IMR-90 (cell line): ENCODE results near the gene TAS2R30. TPM values are rescaled to one million over a fixed set of nuclear protein-coding genes. Genes with fewer than 3 reads are reported as not detected.
"Not testable (repeated sequence)": the region's sequence is repeated elsewhere in the genome, so short reads cannot be mapped to it uniquely, and the experiment has no call there.

Source experiments
- ATAC-seq: fragments of 200-7000 bp; cut with Tn5 transposase; 2 replicates; pipeline ENCODE4 v1.9.1; 2020; ENCODE audit warnings: low read depth, mild to moderate bottlenecking, moderate library complexity
- BruUV-seq: library from RNA; stranded (reverse); fragments of 400-500 nt; replicated peaks from 2 replicates; lab custom pipeline; 2021; lab: Mats Ljungman, UMichigan
- CTCF ChIA-PET: fragments of 300-600 bp; formaldehyde crosslinking; extraction: SDS; loops from one replicate; lab custom pipeline; 2021; ENCODE audit warnings: antibody characterized with exemption; lab: Yijun Ruan, JAX
- POLR2A ChIA-PET: fragments of 300-600 bp; sonication (Branson Sonifier 250); formaldehyde crosslinking; loops from one replicate; lab custom pipeline; 2022; ENCODE audit warnings: antibody characterized with exemption; ENCODE audit not compliant: unreplicated experiment; lab: Charles Lee
- DNase-seq: peaks from one replicate; pipeline ENCODE4 v3.0.0; 2013
- H2AFZ ChIP-seq: replicated peaks from 2 replicates; pipeline ENCODE3; 2013; ENCODE audit warnings: low read length, mild to moderate bottlenecking; ENCODE audit not compliant: poor library complexity
- H2AK5ac ChIP-seq: 2 replicates; pipeline ENCODE4 v1.6.1; 2013; ENCODE audit warnings: low read depth, low read length, inconsistent platforms
- H2AK9ac ChIP-seq: replicated peaks from 2 replicates; pipeline ENCODE3; 2013; ENCODE audit warnings: mild to moderate bottlenecking, low read depth, low read length, moderate library complexity; ENCODE audit not compliant: poor library complexity
- H2BK120ac ChIP-seq: 2 replicates; pipeline ENCODE4 v1.6.1; 2013; ENCODE audit warnings: low read depth, low read length, inconsistent platforms
- H2BK15ac ChIP-seq: 3 replicates; pipeline ENCODE4 v1.6.1; 2013; ENCODE audit warnings: low read depth, low read length, inconsistent platforms
- H2BK20ac ChIP-seq: 2 replicates; pipeline ENCODE4 v1.6.1; 2013; ENCODE audit warnings: low read depth, mild to moderate bottlenecking, inconsistent platforms, low read length, moderate library complexity
- H2BK5ac ChIP-seq: 2 replicates; pipeline ENCODE4 v1.6.1; 2013; ENCODE audit warnings: mild to moderate bottlenecking, low read depth, low read length, inconsistent platforms; ENCODE audit not compliant: poor library complexity, severe bottlenecking
- H3K14ac ChIP-seq: replicated peaks from 2 replicates; pipeline ENCODE4 v1.6.1; 2013; ENCODE audit warnings: low read depth, low read length, inconsistent platforms
- H3K18ac ChIP-seq: 2 replicates; pipeline ENCODE4 v1.6.1; 2013; ENCODE audit warnings: low read depth, low read length, control low read depth
- H3K23ac ChIP-seq: 2 replicates; pipeline ENCODE4 v1.6.1; 2013; ENCODE audit warnings: low read depth, low read length, inconsistent platforms
- H3K27ac ChIP-seq: 2 replicates; pipeline ENCODE4 v1.5.1; 2013; ENCODE audit warnings: mild to moderate bottlenecking, control low read depth, low read length; ENCODE audit not compliant: insufficient read depth
- H3K27me3 ChIP-seq: 2 replicates; pipeline ENCODE4 v1.6.1; 2013; ENCODE audit warnings: low read length; ENCODE audit not compliant: control insufficient read depth, insufficient read depth
- H3K36me3 ChIP-seq: 2 replicates; pipeline ENCODE4 v1.6.1; 2013; ENCODE audit warnings: low read length, mixed read lengths; ENCODE audit not compliant: control insufficient read depth, insufficient read depth
- H3K4ac ChIP-seq: 2 replicates; pipeline ENCODE4 v1.6.1; 2013; ENCODE audit warnings: low read depth, low read length, inconsistent platforms
- H3K4me1 ChIP-seq: 2 replicates; pipeline ENCODE4 v1.6.1; 2013; ENCODE audit warnings: low read length, mixed read lengths; ENCODE audit not compliant: control insufficient read depth, insufficient read depth
- H3K4me2 ChIP-seq: 2 replicates; pipeline ENCODE4 v1.6.1; 2013; ENCODE audit warnings: low read depth, mild to moderate bottlenecking, control low read depth, low read length, moderate library complexity
- H3K4me3 ChIP-seq: 2 replicates; pipeline ENCODE4 v1.5.1; 2013; ENCODE audit warnings: low read depth, mild to moderate bottlenecking, control low read depth, low read length, moderate library complexity; ENCODE audit not compliant: insufficient read depth
- H3K56ac ChIP-seq: 2 replicates; pipeline ENCODE4 v1.6.1; 2013; ENCODE audit warnings: low read length, inconsistent platforms; ENCODE audit not compliant: insufficient read depth; ENCODE audit errors: extremely low read depth
- H3K79me1 ChIP-seq, 2 experiments: 2 replicates each; pipeline ENCODE4 v1.6.1; 2013; ENCODE audit warnings: low read length in 2 of 2, inconsistent platforms in 1 of 2, low read depth in 1 of 2
- H3K9ac ChIP-seq: 2 replicates; pipeline ENCODE4 v1.6.1; 2013; ENCODE audit warnings: low read depth, low read length, control low read depth
- H3K9me1 ChIP-seq: 2 replicates; pipeline ENCODE4 v1.6.1; 2013; ENCODE audit warnings: low read length, inconsistent platforms; ENCODE audit not compliant: insufficient read depth
- H3K9me3 ChIP-seq: 2 replicates; pipeline ENCODE4 v1.6.1; 2013; ENCODE audit warnings: low read length; ENCODE audit not compliant: control insufficient read depth, insufficient read depth
- H4K20me1 ChIP-seq: 2 replicates; pipeline ENCODE4 v1.6.1; 2013; ENCODE audit warnings: low read length, inconsistent platforms; ENCODE audit not compliant: insufficient read depth
- H4K5ac ChIP-seq: 2 replicates; pipeline ENCODE4 v1.6.1; 2013; ENCODE audit warnings: mild to moderate bottlenecking, low read depth, low read length, control low read depth
- H4K8ac ChIP-seq, 2 experiments: 2 replicates each; pipeline ENCODE4 v1.6.1; 2013; ENCODE audit warnings: low read depth in 2 of 2, low read length in 2 of 2, control low read depth in 1 of 2, inconsistent platforms in 1 of 2
- H4K91ac ChIP-seq: 2 replicates; pipeline ENCODE4 v1.6.1; 2013; ENCODE audit warnings: low read depth, low read length, inconsistent platforms; ENCODE audit not compliant: insufficient read depth
- WGBS, 2 experiments: methylation state at CpG; one replicate each; pipeline versions ENCODE4 v1.1.5 to v1.1.7; 2013; ENCODE audit warnings: missing lambda C conversion rate in 2 of 2; ENCODE audit not compliant: insufficient read length in 1 of 2; ENCODE audit errors: extremely low coverage in 2 of 2; 5-methylcytosine and 5-hydroxymethylcytosine counted together
- dilution Hi-C: fragments of 300-500 bp; cut with HindIII; formaldehyde crosslinking; loops from one replicate; pipeline ENCODE4 v1.14.3; 2018; ENCODE audit warnings: low sequenced_read_pairs; ENCODE audit not compliant: unreplicated experiment
- in situ Hi-C: fragments of 300-500 bp; cut with MboI; formaldehyde crosslinking; loops from 3 replicates; pipeline ENCODE4 v1.14.3; 2019; ENCODE audit warnings: low sequenced_read_pairs, inconsistent platforms, mixed read lengths
- intact Hi-C: fragments of 100-400 bp; cut with micrococcal nuclease; formaldehyde crosslinking; loops from 2 replicates; pipeline ENCODE4 v1.10.0; 2022
- polyA plus RNA-seq, 3 experiments: library from polyadenylated mRNA; depleted of rRNA; stranded (reverse); fragments of >200 nt; gene quantifications; 2 replicates each; pipeline ENCODE4 v1.2.3, GENCODE V29; 2012; ENCODE audit warnings: low replicate concordance in 1 of 3
- total RNA-seq: library from RNA; depleted of rRNA; stranded (reverse); fragments of >200 nt; gene quantifications from 2 replicates; pipeline ENCODE4 v1.2.3, GENCODE V29; 2012

The TAS2R30 gene
- total and polyA plus RNA-seq, 2 of the 4 experiments (the other 2 are of a cell fraction) = 0.03 to 5.0 TPM

DNA sequence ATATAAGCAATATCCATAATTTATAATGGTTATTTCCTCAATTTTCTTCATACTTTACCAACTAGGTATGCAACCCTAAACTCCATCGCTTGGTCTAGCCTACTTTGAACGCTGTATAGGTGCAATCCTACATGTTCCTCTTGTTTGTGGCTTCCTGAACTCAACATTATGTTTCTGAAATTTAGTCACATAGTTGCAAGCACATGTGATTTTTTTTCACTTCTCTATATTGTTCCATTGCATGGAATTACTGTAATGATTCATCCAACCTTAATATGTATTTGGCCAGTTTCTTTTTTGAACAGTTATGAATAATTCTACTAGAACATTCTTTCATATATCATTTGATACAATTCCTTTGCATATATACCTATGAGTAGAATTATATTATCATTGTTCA, 39.5 kb downstream of the TAS2R30 start:
- H4K5ac ChIP-seq, H2AK5ac ChIP-seq, H3K79me1 ChIP-seq, H3K27ac ChIP-seq, H2AK9ac ChIP-seq, H2BK15ac ChIP-seq, H3K4me3 ChIP-seq, H3K56ac ChIP-seq, H2AFZ ChIP-seq, H3K18ac ChIP-seq, BruUV-seq, dilution Hi-C loops, intact Hi-C loops, DNase-seq, H3K9me1 ChIP-seq, H3K4me1 ChIP-seq, H3K9ac ChIP-seq, in situ Hi-C loops, CTCF ChIA-PET, H3K36me3 ChIP-seq, POLR2A ChIA-PET, H2BK5ac ChIP-seq, H3K4me2 ChIP-seq, H2BK120ac ChIP-seq, ATAC-seq, H3K4ac ChIP-seq, H3K14ac ChIP-seq, H2BK20ac ChIP-seq, H3K23ac ChIP-seq, H4K8ac ChIP-seq, H3K9me3 ChIP-seq, H4K91ac ChIP-seq, H3K27me3 ChIP-seq, H4K20me1 ChIP-seq: not testable (repeated sequence)
- no CpG with 5 or more reads among the region's 2 CpGs for WGBS, 2 experiments
